Upper lobe of left lung (tissue), 4 donors: ENCODE results near the gene CGB3.
"Not testable (repeated sequence)": the region's sequence is repeated elsewhere in the genome, so short reads cannot be mapped to it uniquely, and the experiment has no call there.

Source experiments
- POLR2A ChIP-seq, 4 donors: fragments of 450-650 bp; IDR thresholded peaks; one replicate each; pipeline ENCODE4 v1.5.1; 2016 to 2017; ENCODE audit warnings: antibody characterized with exemption in 4 of 4, mild to moderate bottlenecking in 2 of 4
- POLR2AphosphoS5 ChIP-seq, 2 donors: sonication (generic); formaldehyde crosslinking; IDR thresholded peaks; one replicate each; pipeline ENCODE4 v1.5.1; 2017; ENCODE audit warnings: antibody characterized with exemption in 2 of 2
- TF ChIP-seq, protein P1 (sequence below), 6 experiments: fragments of 450-650 bp in 4 of 6; fragments of 200-600 bp in 2 of 6; sonication (generic) in 2 of 6; IDR thresholded peaks; one replicate each; pipeline ENCODE4 v1.5.1; 2016 to 2019; ENCODE audit warnings: antibody characterized with exemption in 6 of 6

DNA sequence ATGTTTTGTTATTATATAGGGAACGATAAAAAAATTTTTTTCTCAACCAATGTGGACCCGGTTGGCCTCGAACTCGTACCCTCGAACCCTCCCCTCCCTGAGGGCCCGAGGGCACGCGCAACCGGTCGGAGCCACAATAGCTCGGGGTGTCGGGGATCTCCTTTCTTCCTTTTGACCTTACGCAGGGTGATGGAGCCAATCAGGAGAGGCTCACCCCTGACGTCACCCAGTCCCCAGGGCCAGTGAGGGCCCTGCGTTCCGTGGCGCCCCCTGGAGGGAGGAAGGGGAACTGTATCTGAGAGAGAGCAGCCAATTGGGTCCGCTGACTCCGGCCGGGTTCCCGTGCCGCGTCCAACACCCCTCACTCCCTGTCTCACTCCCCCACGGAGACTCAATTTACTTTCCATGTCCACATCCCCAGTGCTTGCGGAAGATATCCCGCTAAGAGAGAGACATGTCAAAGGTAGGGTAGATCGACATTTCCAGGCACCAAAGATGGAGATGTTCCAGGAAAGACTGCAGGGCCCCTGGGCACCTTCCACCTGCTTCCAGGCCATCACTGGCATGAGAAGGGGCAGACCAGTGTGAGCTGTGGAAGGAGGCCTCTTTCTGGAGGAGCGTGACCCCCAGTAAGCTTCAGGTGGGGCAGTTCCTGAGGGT lies 7.6 kb upstream of the CGB3 start, which contains the start of gene CGB2:
- TF ChIP-seq, protein P1, sequence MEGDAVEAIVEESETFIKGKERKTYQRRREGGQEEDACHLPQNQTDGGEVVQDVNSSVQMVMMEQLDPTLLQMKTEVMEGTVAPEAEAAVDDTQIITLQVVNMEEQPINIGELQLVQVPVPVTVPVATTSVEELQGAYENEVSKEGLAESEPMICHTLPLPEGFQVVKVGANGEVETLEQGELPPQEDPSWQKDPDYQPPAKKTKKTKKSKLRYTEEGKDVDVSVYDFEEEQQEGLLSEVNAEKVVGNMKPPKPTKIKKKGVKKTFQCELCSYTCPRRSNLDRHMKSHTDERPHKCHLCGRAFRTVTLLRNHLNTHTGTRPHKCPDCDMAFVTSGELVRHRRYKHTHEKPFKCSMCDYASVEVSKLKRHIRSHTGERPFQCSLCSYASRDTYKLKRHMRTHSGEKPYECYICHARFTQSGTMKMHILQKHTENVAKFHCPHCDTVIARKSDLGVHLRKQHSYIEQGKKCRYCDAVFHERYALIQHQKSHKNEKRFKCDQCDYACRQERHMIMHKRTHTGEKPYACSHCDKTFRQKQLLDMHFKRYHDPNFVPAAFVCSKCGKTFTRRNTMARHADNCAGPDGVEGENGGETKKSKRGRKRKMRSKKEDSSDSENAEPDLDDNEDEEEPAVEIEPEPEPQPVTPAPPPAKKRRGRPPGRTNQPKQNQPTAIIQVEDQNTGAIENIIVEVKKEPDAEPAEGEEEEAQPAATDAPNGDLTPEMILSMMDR (IDR thresholded peaks at IDR 0.05) = peak; percentile 19 to 50 (median 28)
- TF ChIP-seq POLR2A, POLR2AphosphoS5 (IDR thresholded peaks at IDR 0.05): not testable (repeated sequence)
